ENCODE data around the gene SASH1. TPM values are rescaled to one million over a fixed set of nuclear protein-coding genes. Genes with fewer than 3 reads are reported as not detected.

SASH1 gene
- polyA plus RNA-seq, 1 experiment = 27.0 TPM

DNA sequence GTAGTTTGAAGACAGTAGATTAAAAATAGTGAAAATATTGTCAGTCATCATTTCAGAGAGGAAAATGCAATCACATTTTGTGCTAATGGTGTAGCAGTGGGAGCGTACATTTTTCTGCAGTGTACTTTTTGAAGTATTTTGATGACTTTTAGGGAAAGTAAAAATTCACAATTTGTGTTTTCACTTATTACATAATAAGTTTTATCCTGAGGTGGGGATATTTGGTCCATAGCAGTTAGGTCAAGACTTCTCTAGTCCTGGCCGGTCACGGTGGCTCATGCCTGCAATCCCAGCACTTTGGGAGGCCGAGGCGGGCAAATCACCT, 122.3 kb downstream of the SASH1 start:
- CTCF ChIA-PET = interaction anchor here (1.2 to 3.6 kb wide), 8 partner anchors 201 to 318 kb away, joined by 3 to 50 read pairs (median 10); no protein-coding TSS in a partner anchor
- POLR2A ChIA-PET = no interaction called here

DNA sequence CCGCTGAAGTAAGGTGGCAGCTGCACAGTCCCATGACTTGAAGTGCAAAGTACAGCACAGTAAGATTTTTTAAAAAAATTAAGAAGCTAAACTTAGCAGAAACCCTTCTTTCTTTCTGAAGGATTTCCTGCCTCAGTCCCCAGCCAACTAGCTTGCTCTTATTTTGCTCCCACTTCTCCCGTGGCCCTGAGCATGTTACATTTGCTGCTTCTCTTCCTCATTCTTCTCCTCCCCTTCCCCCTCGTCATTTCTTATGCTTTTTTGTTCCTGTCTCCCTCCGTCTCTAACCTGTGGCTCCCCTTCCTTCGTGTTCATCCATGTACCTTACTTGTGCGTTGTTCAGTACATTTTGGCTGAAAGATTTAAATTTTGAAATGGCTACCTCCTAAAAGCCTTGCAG, 123.0 kb downstream of the SASH1 start:
- no peak for DNase-seq (ENCODE audit: low read depth, low spot score)
- ChIA-PET POLR2A (interaction anchor here (0.6 to 0.7 kb wide), 2 partner anchors 197 to 319 kb away, joined by 7 to 8 read pairs; no protein-coding TSS in a partner anchor), CTCF (interaction anchor here (0.6 to 2.8 kb wide), 6 partner anchors 70 to 955 kb away, joined by 3 to 38 read pairs (median 8); no protein-coding TSS in a partner anchor)
- TF ChIP-seq, protein P1, sequence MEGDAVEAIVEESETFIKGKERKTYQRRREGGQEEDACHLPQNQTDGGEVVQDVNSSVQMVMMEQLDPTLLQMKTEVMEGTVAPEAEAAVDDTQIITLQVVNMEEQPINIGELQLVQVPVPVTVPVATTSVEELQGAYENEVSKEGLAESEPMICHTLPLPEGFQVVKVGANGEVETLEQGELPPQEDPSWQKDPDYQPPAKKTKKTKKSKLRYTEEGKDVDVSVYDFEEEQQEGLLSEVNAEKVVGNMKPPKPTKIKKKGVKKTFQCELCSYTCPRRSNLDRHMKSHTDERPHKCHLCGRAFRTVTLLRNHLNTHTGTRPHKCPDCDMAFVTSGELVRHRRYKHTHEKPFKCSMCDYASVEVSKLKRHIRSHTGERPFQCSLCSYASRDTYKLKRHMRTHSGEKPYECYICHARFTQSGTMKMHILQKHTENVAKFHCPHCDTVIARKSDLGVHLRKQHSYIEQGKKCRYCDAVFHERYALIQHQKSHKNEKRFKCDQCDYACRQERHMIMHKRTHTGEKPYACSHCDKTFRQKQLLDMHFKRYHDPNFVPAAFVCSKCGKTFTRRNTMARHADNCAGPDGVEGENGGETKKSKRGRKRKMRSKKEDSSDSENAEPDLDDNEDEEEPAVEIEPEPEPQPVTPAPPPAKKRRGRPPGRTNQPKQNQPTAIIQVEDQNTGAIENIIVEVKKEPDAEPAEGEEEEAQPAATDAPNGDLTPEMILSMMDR (IDR thresholded peaks at IDR 0.05; ENCODE audit: low read depth, low read length) = no peak
- Histone ChIP-seq H3K9me3 (ENCODE audit: control insufficient read depth, insufficient read depth, low read length) (no peaks in the 10 kb centered on the region), H3K27me3 (ENCODE audit: control insufficient read depth, insufficient read depth, low read length) (no peaks in the 10 kb centered on the region), H3K27ac (ENCODE audit: low read depth, low read length) (no peak overlapping the region), H3K4me3 (ENCODE audit: low read depth, low read length) (no peak overlapping the region)

More for the DNA sequence above, 122.3 kb downstream of the SASH1 start:
- Histone ChIP-seq H3K9me3 (ENCODE audit: control insufficient read depth, insufficient read depth, low read length) (no peaks in the 10 kb centered on the region), H3K4me3 (ENCODE audit: low read depth, low read length) (no peak overlapping the region), H3K27me3 (ENCODE audit: control insufficient read depth, insufficient read depth, low read length) (no peaks in the 10 kb centered on the region), H3K27ac (ENCODE audit: low read depth, low read length) (no peak overlapping the region)
- TF ChIP-seq, protein P1 (IDR thresholded peaks at IDR 0.05; ENCODE audit: low read depth, low read length) = no peak
- no peak for DNase-seq (ENCODE audit: low read depth, low spot score)

DNA sequence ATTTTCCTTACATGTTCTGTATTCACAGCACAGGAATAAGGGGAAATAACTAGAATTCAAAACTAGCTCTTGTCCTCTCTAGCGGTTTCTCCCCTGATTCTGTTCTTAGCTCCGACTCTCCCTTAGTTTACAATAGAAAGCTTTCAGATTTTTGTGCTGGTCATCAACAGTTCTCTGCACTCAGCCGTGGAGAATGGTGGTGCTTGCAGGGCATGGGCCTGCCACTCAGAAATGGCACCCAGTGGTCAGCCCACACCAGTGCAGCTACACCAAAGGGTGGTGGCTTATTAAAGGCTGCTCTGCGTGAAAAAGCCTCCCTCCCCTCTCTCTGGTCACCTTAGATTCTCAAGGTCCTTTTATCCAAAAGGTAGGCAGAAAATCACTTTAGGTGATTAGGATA, 123.5 kb downstream of the SASH1 start:
- ChIA-PET CTCF (interaction anchor here (1.0 to 2.8 kb wide), 6 partner anchors 17 to 290 kb away, joined by 3 to 38 read pairs (median 8); no protein-coding TSS in a partner anchor), POLR2A (no interaction called here)
- Histone ChIP-seq H3K27me3 (ENCODE audit: control insufficient read depth, insufficient read depth, low read length) (no peaks in the 10 kb centered on the region), H3K9me3 (ENCODE audit: control insufficient read depth, insufficient read depth, low read length) (no peaks in the 10 kb centered on the region), H3K27ac (ENCODE audit: low read depth, low read length) (no peak overlapping the region), H3K4me3 (ENCODE audit: low read depth, low read length) (no peak overlapping the region)
- TF ChIP-seq, protein P1 (IDR thresholded peaks at IDR 0.05; ENCODE audit: low read depth, low read length) = no peak
- no peak for DNase-seq (ENCODE audit: low read depth, low spot score)

DNA sequence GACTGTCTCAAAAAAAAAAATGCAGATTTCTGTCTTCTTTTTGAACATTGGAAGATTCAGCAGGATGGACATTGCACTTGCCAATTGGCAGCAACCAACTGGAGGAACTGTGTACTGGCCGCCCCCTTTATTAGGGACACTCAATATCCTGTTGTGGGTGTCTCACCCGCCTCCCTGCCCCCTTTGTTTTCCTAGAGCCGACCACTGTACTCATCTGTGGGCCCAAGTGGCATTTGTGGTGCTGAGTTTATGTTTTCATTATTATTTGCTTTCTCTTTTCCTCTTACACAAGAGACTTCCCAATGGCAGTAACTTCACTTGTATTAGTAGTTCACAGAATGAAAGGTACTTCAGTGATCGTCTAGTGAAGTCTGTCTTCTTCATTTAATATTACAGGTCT, 125.3 kb downstream of the SASH1 start:
- TF ChIP-seq, protein P1 (IDR thresholded peaks at IDR 0.05; ENCODE audit: low read depth, low read length) = no peak
- ChIA-PET CTCF (interaction anchor here (1.1 to 2.8 kb wide), 2 partner anchors 291 to 961 kb away, joined by 8 to 38 read pairs; no protein-coding TSS in a partner anchor), POLR2A (no interaction called here)
- H3K9me3 ChIP-seq (ENCODE audit: control insufficient read depth, insufficient read depth, low read length) = no peaks in the 10 kb centered on the region
- no peaks in the 10 kb centered on the region for H3K27me3 ChIP-seq (ENCODE audit: control insufficient read depth, insufficient read depth, low read length)
- DNase-seq (ENCODE audit: low read depth, low spot score) = no peak
- H3K27ac ChIP-seq (ENCODE audit: low read depth, low read length) = no peak overlapping the region
- H3K4me3 ChIP-seq (ENCODE audit: low read depth, low read length) = no peak overlapping the region

DNA sequence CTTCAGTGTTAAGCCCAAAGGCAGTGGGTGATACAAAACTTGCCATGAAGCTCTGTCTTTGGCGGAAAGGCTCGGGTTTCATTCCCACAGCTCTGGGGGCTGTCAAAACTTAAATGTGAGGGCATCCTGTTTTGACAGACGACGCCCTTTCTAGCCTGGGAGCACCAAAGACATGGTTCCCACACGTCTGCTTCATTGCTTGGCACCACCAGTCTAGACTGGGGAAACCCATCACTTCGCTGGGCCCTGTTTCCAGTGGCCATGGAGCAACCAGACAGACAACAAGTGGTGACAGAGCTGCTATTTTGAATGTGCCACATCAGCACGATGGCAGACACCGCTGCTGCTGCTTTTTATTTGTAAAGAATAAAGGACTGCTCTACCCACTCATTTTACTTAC, 127.5 kb downstream of the SASH1 start:
- Histone ChIP-seq H3K4me3 (ENCODE audit: low read depth, low read length) (no peak overlapping the region), H3K9me3 (ENCODE audit: control insufficient read depth, insufficient read depth, low read length) (no peaks in the 10 kb centered on the region), H3K27ac (ENCODE audit: low read depth, low read length) (no peak overlapping the region), H3K27me3 (ENCODE audit: control insufficient read depth, insufficient read depth, low read length) (no peaks in the 10 kb centered on the region)
- TF ChIP-seq, protein P1 (IDR thresholded peaks at IDR 0.05; ENCODE audit: low read depth, low read length) = no peak
- no peak for DNase-seq (ENCODE audit: low read depth, low spot score)
- ChIA-PET POLR2A (no interaction called here), CTCF (interaction anchor here (0.7 kb wide), 1 partner anchor 79 kb away, joined by 4 read pairs; no protein-coding TSS in a partner anchor)
